C4-2B (cell line): ENCODE data around the gene GJB3.

ENCODE experiments used
- ZFX ChIP-seq: fragments of 450-650 bp; IDR thresholded peaks from 2 replicates; pipeline ENCODE4 v1.6.1; 2017
- TF ChIP-seq, protein P1 (sequence below): fragments of 450-650 bp; conservative IDR thresholded peaks from 2 replicates; pipeline ENCODE4 v1.5.1; 2017; ENCODE audit warnings: mild to moderate bottlenecking

GRCh38 chr1:34781844-34782391 is 904 bp downstream of the GJB3 start:
- TF ChIP-seq, protein P1, sequence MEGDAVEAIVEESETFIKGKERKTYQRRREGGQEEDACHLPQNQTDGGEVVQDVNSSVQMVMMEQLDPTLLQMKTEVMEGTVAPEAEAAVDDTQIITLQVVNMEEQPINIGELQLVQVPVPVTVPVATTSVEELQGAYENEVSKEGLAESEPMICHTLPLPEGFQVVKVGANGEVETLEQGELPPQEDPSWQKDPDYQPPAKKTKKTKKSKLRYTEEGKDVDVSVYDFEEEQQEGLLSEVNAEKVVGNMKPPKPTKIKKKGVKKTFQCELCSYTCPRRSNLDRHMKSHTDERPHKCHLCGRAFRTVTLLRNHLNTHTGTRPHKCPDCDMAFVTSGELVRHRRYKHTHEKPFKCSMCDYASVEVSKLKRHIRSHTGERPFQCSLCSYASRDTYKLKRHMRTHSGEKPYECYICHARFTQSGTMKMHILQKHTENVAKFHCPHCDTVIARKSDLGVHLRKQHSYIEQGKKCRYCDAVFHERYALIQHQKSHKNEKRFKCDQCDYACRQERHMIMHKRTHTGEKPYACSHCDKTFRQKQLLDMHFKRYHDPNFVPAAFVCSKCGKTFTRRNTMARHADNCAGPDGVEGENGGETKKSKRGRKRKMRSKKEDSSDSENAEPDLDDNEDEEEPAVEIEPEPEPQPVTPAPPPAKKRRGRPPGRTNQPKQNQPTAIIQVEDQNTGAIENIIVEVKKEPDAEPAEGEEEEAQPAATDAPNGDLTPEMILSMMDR = no peak
- no peak for TF ChIP-seq ZFX
